ENCODE data around the gene XRN1.
"Not testable (repeated sequence)": the region's sequence is repeated elsewhere in the genome, so short reads cannot be mapped to it uniquely, and the experiment has no call there.

GRCh38 chr3:142439499-142440220 lies 8.2 kb downstream of the XRN1 start:
- not testable (repeated sequence) for TF ChIP-seq CTCF (conservative IDR thresholded peaks at IDR 0.05); EZH2 (IDR thresholded peaks at IDR 0.05; ENCODE audit: low read depth)

All from PC-9 (cell line).